ENCODE results near the gene SLC17A9. TPM values are rescaled to one million over a fixed set of nuclear protein-coding genes. Genes with fewer than 3 reads are reported as not detected.

SLC17A9 gene
- total RNA-seq, 1 experiment from 2014 or later = 37.6 TPM

DNA sequence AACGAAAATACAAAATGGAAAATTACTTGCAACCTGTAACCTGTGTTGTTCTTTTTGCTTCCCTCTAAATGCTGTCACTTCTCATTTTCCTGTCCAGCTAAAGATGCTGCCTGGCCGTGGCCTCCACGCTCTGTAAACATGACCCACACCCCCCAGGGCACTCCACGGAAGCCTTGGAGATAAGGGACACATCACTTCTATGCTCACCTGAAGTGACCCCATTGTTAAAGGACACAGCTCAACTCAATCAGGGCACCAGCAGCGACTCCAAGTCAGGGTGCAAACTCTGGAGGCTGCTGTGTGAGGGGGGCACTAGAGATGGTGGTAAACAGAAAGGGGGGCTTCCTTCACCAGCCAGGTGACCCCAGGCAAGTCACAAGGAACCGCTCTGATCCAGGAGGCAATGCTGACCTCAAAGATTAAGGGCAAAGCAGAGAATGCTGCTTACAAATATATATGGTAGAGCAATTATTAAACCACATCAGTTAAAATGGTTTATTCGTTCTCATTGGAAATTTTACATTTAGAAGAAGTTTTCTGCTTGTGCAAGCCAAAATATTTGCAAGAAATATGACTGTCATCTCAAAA is 39.4 kb upstream of the SLC17A9 start:
- Histone ChIP-seq H3K4me2 (ENCODE audit: low read length) (no peak overlapping the region), H2AFZ (ENCODE audit: low read depth, low read length, poor library complexity, severe bottlenecking) (no peak overlapping the region), H3K4me1 (ENCODE audit: control insufficient read depth in 1 of 2, insufficient read depth in 2 of 2, low read length in 2 of 2) (peaks cover 12 to 18% of the 10 kb centered on the region in 2 experiments), H3K9me3 (ENCODE audit: control insufficient read depth in 1 of 2, insufficient read depth in 1 of 2, low read depth in 1 of 2, low read length in 2 of 2) (no peaks in the 10 kb centered on the region), H3K4me3 (replicated peaks in 1 of 2; ENCODE audit: low read depth in 1 of 2, low read length in 2 of 2) (no peak overlapping the region), H3K79me2 (ENCODE audit: insufficient read depth, low read length) (peaks cover 100% of the 10 kb centered on the region), H3K36me3 (ENCODE audit: control insufficient read depth in 1 of 2, insufficient read depth in 2 of 2, low read length in 2 of 2) (peaks cover 39 to 44% of the 10 kb centered on the region in 2 experiments), H4K20me1 (ENCODE audit: insufficient read depth) (peaks cover 51% of the 10 kb centered on the region; the same call in 1 of the 2 replicates), H3K9me2 (ENCODE audit: insufficient read depth) (no peaks in the 10 kb centered on the region), H3K27ac (ENCODE audit: low read depth, low read length) (no peak overlapping the region), H3K27me3 (ENCODE audit: insufficient read depth, low read length) (no peaks in the 10 kb centered on the region), H3K9ac (ENCODE audit: low read length) (no peak overlapping the region)
- no peak for ATAC-seq
- ChIA-PET CTCF (interaction anchor here (1.3 kb wide), 1 partner anchor 9 kb away, joined by 3 read pairs; no protein-coding TSS in a partner anchor), RAD21 (ENCODE audit: low non-redundant PET in 1 of 2, low total read pairs in 2 of 2, uncharacterized antibody in 2 of 2, unreplicated experiment in 2 of 2) (no interaction called here), POLR2A (no interaction called here)
- TF ChIP-seq FOSL1 (IDR thresholded peaks at IDR 0.05; ENCODE audit: low read depth) = no peak
- TF ChIP-seq, protein P1, sequence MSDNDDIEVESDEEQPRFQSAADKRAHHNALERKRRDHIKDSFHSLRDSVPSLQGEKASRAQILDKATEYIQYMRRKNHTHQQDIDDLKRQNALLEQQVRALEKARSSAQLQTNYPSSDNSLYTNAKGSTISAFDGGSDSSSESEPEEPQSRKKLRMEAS (IDR thresholded peaks at IDR 0.05) = no peak
- TF ChIP-seq EGR1 (IDR thresholded peaks at IDR 0.05; ENCODE audit: low read depth) = no peak
- TF ChIP-seq ZFX (IDR thresholded peaks at IDR 0.05) = no peak
- TF ChIP-seq, protein P2, sequence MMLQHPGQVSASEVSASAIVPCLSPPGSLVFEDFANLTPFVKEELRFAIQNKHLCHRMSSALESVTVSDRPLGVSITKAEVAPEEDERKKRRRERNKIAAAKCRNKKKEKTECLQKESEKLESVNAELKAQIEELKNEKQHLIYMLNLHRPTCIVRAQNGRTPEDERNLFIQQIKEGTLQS (IDR thresholded peaks at IDR 0.05) = no peak
- TF ChIP-seq, protein P3, sequence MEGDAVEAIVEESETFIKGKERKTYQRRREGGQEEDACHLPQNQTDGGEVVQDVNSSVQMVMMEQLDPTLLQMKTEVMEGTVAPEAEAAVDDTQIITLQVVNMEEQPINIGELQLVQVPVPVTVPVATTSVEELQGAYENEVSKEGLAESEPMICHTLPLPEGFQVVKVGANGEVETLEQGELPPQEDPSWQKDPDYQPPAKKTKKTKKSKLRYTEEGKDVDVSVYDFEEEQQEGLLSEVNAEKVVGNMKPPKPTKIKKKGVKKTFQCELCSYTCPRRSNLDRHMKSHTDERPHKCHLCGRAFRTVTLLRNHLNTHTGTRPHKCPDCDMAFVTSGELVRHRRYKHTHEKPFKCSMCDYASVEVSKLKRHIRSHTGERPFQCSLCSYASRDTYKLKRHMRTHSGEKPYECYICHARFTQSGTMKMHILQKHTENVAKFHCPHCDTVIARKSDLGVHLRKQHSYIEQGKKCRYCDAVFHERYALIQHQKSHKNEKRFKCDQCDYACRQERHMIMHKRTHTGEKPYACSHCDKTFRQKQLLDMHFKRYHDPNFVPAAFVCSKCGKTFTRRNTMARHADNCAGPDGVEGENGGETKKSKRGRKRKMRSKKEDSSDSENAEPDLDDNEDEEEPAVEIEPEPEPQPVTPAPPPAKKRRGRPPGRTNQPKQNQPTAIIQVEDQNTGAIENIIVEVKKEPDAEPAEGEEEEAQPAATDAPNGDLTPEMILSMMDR (IDR thresholded peaks at IDR 0.05 in 2 of 3, conservative IDR thresholded peaks at IDR 0.05 in 1 of 3; ENCODE audit: borderline replicate concordance in 1 of 3, insufficient read depth in 1 of 3, low read depth in 2 of 3, low read length in 2 of 3) = no peak
- no peak for TF ChIP-seq EZH2 (IDR thresholded peaks at IDR 0.05)
- no peak for TF ChIP-seq POLR2A (IDR thresholded peaks at IDR 0.05; ENCODE audit: borderline replicate concordance, extremely low read depth, insufficient read depth, insufficient read length)
- no peak for TF ChIP-seq POLR2AphosphoS5 (IDR thresholded peaks at IDR 0.05; ENCODE audit: low read depth, low read length)
- no peak for TF ChIP-seq SRF (IDR thresholded peaks at IDR 0.05; ENCODE audit: low read depth)
- no peak for TF ChIP-seq ZNF274 (IDR thresholded peaks at IDR 0.05; ENCODE audit: low read depth, low read length)
- TF ChIP-seq, protein P4, sequence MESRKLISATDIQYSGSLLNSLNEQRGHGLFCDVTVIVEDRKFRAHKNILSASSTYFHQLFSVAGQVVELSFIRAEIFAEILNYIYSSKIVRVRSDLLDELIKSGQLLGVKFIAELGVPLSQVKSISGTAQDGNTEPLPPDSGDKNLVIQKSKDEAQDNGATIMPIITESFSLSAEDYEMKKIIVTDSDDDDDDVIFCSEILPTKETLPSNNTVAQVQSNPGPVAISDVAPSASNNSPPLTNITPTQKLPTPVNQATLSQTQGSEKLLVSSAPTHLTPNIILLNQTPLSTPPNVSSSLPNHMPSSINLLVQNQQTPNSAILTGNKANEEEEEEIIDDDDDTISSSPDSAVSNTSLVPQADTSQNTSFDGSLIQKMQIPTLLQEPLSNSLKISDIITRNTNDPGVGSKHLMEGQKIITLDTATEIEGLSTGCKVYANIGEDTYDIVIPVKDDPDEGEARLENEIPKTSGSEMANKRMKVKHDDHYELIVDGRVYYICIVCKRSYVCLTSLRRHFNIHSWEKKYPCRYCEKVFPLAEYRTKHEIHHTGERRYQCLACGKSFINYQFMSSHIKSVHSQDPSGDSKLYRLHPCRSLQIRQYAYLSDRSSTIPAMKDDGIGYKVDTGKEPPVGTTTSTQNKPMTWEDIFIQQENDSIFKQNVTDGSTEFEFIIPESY (IDR thresholded peaks at IDR 0.05; ENCODE audit: extremely low read depth, insufficient replicate concordance, low read length) = no peak
- TF ChIP-seq RAD21 (IDR thresholded peaks at IDR 0.05; ENCODE audit: low read depth) = no peak
- TF ChIP-seq, protein P5, sequence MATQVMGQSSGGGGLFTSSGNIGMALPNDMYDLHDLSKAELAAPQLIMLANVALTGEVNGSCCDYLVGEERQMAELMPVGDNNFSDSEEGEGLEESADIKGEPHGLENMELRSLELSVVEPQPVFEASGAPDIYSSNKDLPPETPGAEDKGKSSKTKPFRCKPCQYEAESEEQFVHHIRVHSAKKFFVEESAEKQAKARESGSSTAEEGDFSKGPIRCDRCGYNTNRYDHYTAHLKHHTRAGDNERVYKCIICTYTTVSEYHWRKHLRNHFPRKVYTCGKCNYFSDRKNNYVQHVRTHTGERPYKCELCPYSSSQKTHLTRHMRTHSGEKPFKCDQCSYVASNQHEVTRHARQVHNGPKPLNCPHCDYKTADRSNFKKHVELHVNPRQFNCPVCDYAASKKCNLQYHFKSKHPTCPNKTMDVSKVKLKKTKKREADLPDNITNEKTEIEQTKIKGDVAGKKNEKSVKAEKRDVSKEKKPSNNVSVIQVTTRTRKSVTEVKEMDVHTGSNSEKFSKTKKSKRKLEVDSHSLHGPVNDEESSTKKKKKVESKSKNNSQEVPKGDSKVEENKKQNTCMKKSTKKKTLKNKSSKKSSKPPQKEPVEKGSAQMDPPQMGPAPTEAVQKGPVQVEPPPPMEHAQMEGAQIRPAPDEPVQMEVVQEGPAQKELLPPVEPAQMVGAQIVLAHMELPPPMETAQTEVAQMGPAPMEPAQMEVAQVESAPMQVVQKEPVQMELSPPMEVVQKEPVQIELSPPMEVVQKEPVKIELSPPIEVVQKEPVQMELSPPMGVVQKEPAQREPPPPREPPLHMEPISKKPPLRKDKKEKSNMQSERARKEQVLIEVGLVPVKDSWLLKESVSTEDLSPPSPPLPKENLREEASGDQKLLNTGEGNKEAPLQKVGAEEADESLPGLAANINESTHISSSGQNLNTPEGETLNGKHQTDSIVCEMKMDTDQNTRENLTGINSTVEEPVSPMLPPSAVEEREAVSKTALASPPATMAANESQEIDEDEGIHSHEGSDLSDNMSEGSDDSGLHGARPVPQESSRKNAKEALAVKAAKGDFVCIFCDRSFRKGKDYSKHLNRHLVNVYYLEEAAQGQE (IDR thresholded peaks at IDR 0.05; ENCODE audit: low read depth) = no peak
- TF ChIP-seq SIN3A (IDR thresholded peaks at IDR 0.05; ENCODE audit: low read depth) = no peak
- TF ChIP-seq JUND (IDR thresholded peaks at IDR 0.05) = no peak
- TF ChIP-seq CEBPB (IDR thresholded peaks at IDR 0.05; ENCODE audit: low read depth) = no peak
- no peak for TF ChIP-seq YY1 (IDR thresholded peaks at IDR 0.05; ENCODE audit: extremely low read depth, insufficient replicate concordance, low read depth, low read length)
- no peak for TF ChIP-seq ELF1 (IDR thresholded peaks at IDR 0.05; ENCODE audit: borderline replicate concordance, low read depth)
- intact Hi-C loops (cut with micrococcal nuclease) = no loop called here
- BruUV-seq (replicated peaks) = no TSS peak
- DNase-seq (ENCODE audit: low read depth, low spot score) = no peak
